ENCODE measurements around the gene METTL23.
"Not testable (repeated sequence)": the region's sequence is repeated elsewhere in the genome, so short reads cannot be mapped to it uniquely, and the experiment has no call there.

The METTL23 gene

DNA sequence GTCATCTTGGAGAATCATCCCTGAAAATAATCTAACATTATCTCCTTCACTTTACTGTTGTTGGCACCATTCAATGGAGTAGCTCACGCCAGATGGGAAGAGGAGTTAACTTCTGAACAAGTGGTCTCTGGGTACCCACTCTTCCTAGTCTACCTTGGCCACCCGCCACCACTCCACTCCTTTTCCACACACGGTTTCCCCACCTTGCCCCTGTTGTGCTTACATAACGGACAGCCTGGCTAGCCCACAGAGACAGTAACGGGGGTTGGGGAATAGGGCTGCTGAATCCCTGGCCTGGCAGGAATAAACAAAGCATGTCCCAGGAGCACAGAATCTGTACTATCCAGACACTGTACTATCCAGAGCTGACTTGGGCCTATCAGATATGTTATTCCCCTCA is 12.3 kb upstream of the METTL23 start:
- DNase-seq = no peak

DNA sequence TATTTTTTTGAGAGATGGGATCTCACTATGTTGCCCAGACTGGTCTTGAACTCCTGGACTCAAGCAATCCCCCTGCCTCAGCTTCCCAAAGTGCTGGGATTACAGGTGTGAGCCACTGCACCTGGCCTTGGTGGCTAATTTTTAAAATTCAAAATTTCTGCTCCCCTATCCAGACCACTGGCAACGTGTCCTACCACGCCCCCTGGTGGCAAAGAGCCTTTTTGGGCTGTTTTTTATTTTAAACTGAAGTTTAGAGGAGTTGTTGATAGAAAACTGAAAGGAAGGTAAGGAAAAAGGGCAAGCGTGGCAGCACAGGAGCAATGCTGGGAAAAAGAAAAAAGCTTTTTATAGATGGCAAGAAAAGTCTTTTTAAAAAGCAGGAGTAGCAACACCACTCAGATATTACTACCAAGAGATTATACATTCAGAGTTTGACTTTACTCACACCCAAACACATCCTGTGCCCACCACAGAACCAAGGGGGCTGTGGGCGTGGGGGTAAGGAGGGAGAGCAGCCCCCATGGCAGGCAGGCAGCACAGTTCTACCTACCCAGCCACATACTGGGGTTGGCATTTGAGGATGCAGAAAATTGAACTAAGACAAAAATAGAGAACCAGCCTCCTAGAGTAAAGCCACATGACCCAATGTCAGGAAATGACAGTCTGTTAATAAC is 11.7 kb upstream of the METTL23 start:
- DNase-seq = peak; percentile 45

DNA sequence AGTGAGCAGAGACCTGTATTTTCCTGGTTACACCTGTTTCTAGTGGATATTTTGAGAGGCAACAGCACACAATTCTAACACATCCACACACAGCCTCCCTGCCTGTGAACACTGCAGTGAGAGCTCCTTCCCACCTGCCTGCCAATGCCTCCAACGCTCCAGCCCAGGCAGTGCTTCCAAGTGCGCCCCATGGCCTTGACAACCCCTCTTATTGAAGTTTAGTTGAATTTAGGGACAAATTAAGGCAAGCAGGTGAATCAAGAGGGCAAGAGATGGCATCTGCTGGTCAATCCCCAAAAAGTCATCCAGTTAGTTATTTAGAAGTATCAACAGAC is 11.2 kb upstream of the METTL23 start:
- no peak for DNase-seq

- DNase-seq = no peak
These were observed 10.3 kb upstream of the METTL23 start for GRCh38 chr17:76716146-76716838.

DNA sequence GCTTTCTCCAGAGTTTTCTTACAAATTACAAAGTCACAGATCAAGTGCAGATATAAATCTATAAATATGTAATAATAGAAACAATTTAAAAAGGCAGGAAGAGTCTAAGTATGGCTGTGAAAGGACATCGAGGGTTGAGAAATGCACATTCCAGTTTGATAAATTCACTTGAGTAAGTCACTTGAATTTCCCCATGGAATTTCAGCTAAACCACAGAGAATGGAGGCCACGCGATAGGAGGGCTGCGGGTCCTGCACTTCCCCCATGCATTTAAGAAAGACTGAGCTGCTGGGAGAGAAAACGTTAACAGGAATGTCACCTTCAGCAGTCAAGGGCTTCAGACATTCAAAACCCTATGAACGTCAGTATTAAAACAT is 9.8 kb upstream of the METTL23 start:
- no peak for DNase-seq

- no peak for DNase-seq
These were observed 8.1 kb upstream of the METTL23 start for GRCh38 chr17:76718516-76718915.

DNA sequence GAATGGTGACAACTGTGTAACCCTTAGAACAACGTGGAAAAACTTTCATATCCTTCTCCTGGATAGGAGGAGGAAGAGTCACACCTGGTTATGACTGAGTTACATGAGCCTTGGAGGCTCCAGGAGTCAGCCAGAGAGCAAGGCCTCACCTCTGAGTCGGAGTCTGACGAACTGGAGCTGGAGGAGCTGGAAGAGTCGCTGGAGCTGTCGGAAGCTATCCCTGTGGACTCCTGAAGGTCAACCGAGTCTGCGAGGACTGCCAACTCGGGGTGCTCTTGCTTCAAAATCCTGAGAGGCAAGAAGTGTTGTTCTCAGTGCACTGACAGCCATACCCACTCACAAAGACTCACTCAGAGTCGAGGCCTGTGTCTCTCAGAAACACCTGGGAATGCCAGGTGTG is 6.4 kb upstream of the METTL23 start:
- DNase-seq = no peak

- DNase-seq = no peak
These were observed 5.7 kb upstream of the METTL23 start for GRCh38 chr17:76720941-76721340.

DNA sequence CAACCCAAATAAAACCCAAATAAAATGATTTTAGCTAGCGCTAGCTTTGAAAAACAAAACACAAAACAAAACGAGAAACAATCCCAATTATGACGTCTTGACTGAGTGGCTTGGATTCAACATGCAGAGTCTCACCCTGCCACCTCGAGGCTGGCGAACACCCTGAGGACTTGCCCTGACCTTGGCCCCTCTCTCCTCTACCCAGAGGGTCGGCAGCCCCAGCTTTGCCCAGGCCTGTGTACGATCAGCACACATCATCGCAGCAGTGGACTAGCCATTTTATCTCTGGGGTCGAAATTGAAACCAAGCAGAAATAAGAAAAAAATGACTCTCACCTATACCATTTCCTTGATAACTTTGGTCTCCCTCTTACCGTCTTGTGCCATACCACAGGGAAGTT is 5.2 kb upstream of the METTL23 start:
- no peak for DNase-seq

GRCh38 chr17:76722279-76722678 is 4.4 kb upstream of the METTL23 start:
- DNase-seq = no peak

GRCh38 chr17:76722977-76723376 is 3.7 kb upstream of the METTL23 start:
- DNase-seq = not testable (repeated sequence)

GRCh38 chr17:76723812-76724211 is 2.8 kb upstream of the METTL23 start:
- DNase-seq = no peak

DNA sequence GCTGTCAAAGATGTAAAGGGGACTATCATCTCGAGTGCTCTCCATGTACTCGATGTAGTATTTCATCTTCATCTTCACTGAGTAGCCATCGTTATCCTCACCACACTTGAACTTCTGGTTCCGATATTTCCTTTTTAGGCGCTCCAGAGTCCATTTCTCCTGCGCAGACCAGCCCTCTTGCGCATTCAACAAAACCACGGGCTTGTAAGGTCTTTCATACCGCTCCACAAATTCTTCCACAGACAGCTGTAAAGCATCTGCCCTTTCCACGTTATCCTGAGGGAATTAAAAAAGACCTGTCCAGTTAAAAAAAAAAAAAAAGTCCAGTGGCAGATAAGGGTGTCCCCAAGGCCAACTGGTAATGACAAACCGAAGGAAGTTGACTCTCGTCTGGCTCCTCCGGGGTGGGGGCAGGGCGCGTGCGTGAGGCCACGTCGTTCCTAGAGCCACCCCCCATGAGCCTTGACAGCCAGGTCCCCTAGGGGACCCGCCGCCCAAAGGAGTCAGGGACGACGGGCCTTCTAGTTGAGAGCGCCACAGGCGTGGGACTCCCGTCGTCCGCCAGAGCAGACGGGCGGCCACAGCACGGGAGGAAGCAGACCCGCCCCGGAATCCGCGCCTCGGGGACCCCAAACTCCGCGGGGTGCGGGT is 934 bp upstream of the METTL23 start:
- DNase-seq = peak; percentile 59

DNA sequence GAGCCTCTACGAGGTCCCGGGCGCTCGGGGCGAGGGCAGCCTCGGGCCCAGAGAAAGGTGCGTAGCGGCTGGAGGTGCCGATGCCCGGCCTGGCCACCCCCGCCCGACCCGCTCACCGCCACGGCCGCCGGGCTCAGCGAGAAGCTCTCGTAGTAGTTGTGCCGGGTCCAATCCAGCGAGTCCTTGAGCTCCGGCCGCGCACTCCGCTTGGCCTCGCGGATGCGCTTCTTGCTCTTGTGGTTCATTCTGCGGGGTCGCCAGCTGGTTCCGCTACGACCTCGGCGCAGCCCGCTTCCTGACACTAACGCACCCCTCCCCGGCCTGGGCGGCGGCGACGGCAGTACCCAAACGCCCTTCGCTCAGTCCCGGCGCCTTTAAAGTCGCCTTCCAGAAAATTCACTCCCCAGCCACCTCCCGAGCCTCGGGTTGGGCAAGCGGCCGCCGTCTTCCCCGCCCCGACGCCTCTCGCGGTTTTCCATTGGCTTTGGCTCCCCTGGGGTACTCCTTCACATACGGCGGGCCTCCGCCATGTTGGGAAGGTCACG is 336 bp upstream of the METTL23 start, which contains the start of gene JMJD6:
Gene JMJD6, minus strand, starts transcription at position 376 of the 545 bp plus-strand sequence. Its CDS starts 131 bp downstream, at position 245.
- DNase-seq = peak; percentile 95

GRCh38 chr17:76727745-76728456 is 1.3 kb downstream of the METTL23 start:
- DNase-seq = no peak

DNA sequence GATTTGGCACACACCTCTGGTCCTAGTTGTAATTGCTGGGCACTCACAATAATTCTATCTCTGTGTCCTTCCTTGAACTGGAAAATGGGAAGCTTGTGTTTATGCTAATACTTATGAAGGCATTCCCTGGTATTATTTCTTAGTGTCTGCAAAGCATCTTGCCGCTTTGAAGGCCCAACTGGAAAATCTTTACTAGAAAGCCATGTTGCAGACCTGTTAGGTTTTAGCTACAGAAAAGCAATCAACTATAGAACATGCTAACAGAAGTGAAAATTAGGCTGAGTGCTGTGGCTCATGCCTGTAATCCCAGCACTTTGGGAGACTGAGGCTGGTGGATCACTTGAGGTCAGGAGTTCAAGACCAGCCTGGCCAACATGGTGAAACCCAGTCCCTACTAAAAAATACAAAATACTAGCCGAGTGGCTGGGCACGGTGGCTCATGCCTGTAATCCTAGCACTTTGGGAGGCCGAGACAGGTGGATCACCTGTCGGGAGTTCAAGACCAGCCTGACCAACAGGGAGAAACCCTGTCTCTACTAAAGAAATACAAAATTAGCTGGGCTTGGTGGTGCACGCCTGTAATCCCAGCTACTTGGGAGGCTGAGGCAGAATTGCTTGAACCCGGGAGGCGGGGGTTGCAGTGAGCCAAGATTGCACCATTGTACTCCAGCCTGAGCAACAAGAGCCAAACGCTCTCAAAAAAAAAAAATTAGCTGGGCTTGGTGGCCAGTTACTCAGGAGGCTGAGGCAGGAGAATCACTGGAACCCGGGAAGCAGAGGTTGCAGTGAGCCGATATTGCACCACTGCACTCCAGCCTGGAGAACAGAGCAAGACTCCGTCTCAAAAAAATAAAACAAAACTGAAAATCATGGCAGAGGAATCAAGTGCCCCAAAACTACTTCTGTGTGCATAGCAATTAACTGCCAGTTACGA is 5.4 kb downstream of the METTL23 start:
- DNase-seq = not testable (repeated sequence)

GRCh38 chr17:76732734-76733617 is 6.3 kb downstream of the METTL23 start:
- no peak for DNase-seq

GRCh38 chr17:76733618-76733957 is 6.9 kb downstream of the METTL23 start:
- DNase-seq = no peak

DNA sequence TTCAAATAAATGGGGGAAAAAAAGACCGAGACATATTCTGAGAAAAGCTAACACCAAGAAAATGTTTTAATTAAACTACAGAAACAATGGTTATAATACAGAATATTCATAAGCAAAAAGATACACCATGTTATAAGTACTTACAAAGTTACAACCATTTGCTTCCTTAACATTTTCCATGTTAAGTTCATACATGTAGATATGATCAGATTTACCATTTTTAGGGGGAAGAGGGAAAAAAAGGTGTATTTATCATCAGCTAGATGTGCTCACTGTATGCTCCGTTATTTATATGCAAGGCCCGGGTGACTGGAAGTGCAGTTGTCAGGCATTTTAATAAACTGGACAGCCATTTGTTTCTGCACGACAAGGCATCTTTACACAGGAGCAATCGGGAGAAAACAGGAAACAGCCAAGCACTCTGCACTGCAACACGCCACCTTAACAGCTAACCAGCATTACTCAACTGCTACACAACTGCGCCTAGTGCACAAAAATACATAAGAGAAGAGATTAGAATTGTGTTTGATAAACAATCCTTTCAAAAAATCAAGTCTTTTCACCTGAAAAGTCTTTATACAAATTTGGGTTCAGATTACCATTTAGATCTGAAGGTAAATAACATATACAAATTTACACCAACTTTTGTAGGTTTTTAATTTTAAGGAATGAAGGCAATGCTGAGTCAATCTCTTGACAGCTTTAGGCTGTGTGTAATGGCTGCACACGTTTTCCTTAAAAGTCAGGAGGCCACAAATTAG is 7.6 kb downstream of the METTL23 start:
- peak; percentile 8 for DNase-seq

DNA sequence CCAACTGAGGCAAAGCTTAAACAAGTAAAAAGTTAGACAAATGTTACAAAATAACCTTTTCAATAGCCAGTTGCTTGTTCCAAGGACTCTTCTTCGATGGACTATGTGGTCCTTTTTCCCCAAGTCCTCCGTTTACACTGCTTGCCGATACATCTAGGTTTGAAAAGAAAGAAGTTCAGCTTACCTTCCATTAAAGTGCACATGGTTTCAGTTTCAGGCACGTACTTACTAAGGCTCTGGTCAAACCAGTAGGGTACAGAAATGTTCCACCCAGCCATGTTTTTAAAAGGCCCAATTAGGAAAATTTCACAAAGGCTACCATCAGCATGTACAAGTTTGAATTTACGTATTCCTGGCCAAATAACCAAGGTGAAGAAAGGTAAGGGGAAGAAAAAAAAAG is 8.4 kb downstream of the METTL23 start:
- peak; percentile 19 for DNase-seq

Measured in NCI-H146 (cell line).